Endothelial cell of umbilical vein (primary cell): ENCODE measurements around the gene SAP25. TPM values are rescaled to one million over a fixed set of nuclear protein-coding genes. Genes with fewer than 3 reads are reported as not detected.

Source experiments
- BruUV-seq: library from RNA; stranded (reverse); fragments of 400-500 nt; replicated peaks from 2 replicates; lab custom pipeline; 2021; lab: Mats Ljungman, UMichigan
- CTCF ChIA-PET: fragments of 300-600, 350-600 bp; sonication (Branson Sonifier 250); formaldehyde crosslinking; loops from one replicate; lab custom pipeline; 2021; ENCODE audit warnings: antibody characterized with exemption, inconsistent platforms; lab: Charles Lee
- POLR2A ChIA-PET: fragments of 300-600, 350-600 bp; sonication (Branson Sonifier 250); formaldehyde crosslinking; loops from one replicate; lab custom pipeline; 2021; ENCODE audit warnings: antibody characterized with exemption, inconsistent platforms; lab: Charles Lee
- DNase-seq: peaks from one replicate; pipeline ENCODE4 v3.0.0-alpha.2; 2011; ENCODE audit warnings: low read depth, low spot score
- FAIRE-seq: peaks from 2 replicates; lab custom pipeline; 2011; peaks lifted over from hg19 to GRCh38; lab: Jason Lieb, UNC
- H2AFZ ChIP-seq: 2 replicates; pipeline ENCODE4 v1.6.0; 2012; ENCODE audit warnings: low read depth, low read length, control low read depth, inconsistent platforms
- H3K27ac ChIP-seq: 2 replicates; pipeline ENCODE4 v1.5.1; 2011; ENCODE audit warnings: low read depth, mild to moderate bottlenecking, control low read depth, low read length, moderate library complexity; ENCODE audit not compliant: insufficient read depth
- H3K27me3 ChIP-seq, 2 experiments: 2 replicates each; pipeline versions ENCODE4 v1.6.0 to v1.6.1; 2011; ENCODE audit warnings: low read length in 2 of 2, mixed read lengths in 1 of 2; ENCODE audit not compliant: control insufficient read depth in 2 of 2, insufficient read depth in 2 of 2
- H3K36me3 ChIP-seq, 2 experiments: 2 replicates in 1 of 2; 3 replicates in 1 of 2; pipeline ENCODE4 v1.5.1; 2011; ENCODE audit warnings: low read length in 2 of 2, mild to moderate bottlenecking in 1 of 2, moderate library complexity in 1 of 2; ENCODE audit not compliant: control insufficient read depth in 2 of 2, insufficient read depth in 2 of 2; ENCODE audit errors: extremely low read depth in 1 of 2
- H3K4me1 ChIP-seq: 3 replicates; pipeline ENCODE4 v1.5.1; 2011; ENCODE audit warnings: mild to moderate bottlenecking, low read length; ENCODE audit not compliant: control insufficient read depth, insufficient read depth; ENCODE audit errors: extremely low read depth
- H3K4me2 ChIP-seq: 2 replicates; pipeline ENCODE4 v1.6.1; 2011; ENCODE audit warnings: low read length, control low read depth, mixed read lengths; ENCODE audit not compliant: insufficient read depth
- H3K4me3 ChIP-seq, 3 experiments: fragments of 200-600 bp in 1 of 3; sonication (generic), shearing (Covaris generic) in 1 of 3; replicated peaks in 1 of 3; 2 replicates each; pipeline ENCODE4 v1.5.1; 2011 to 2016; ENCODE audit warnings: control low read depth in 3 of 3, low read length in 3 of 3, mild to moderate bottlenecking in 2 of 3, inconsistent platforms in 1 of 3, low read depth in 1 of 3, moderate library complexity in 1 of 3; ENCODE audit not compliant: insufficient read depth in 1 of 3
- H3K79me2 ChIP-seq: 2 replicates; pipeline ENCODE4 v1.6.0; 2012; ENCODE audit warnings: low read length, inconsistent platforms; ENCODE audit not compliant: control insufficient read depth, insufficient read depth
- H3K9ac ChIP-seq: replicated peaks from 2 replicates; pipeline ENCODE3; 2011; ENCODE audit warnings: low read length, control low read depth; ENCODE audit not compliant: insufficient read depth; ENCODE audit errors: extremely low read depth
- H3K9me1 ChIP-seq: replicated peaks from 3 replicates; pipeline ENCODE4 v1.6.0; 2011; ENCODE audit warnings: mild to moderate bottlenecking, low read length; ENCODE audit not compliant: control insufficient read depth, insufficient read depth; ENCODE audit errors: extremely low read depth
- H3K9me3 ChIP-seq: replicated peaks from 2 replicates; pipeline ENCODE4 v1.5.1; 2012; ENCODE audit warnings: low read length, inconsistent platforms; ENCODE audit not compliant: control insufficient read depth, insufficient read depth
- H4K20me1 ChIP-seq: replicated peaks from 2 replicates; pipeline ENCODE3; 2011; ENCODE audit warnings: mild to moderate bottlenecking, low read length; ENCODE audit not compliant: control insufficient read depth, insufficient read depth; ENCODE audit errors: extremely low read depth
- CTCF ChIP-seq, 2 donors: IDR thresholded peaks; 1 replicate in 1 of 2; 2 replicates in 1 of 2; pipeline ENCODE4 v1.5.1; 2011; ENCODE audit warnings: low read length in 2 of 2, mild to moderate bottlenecking in 2 of 2, moderate library complexity in 2 of 2, control low read depth in 1 of 2, inconsistent platforms in 1 of 2, low read depth in 1 of 2; ENCODE audit not compliant: insufficient read depth in 1 of 2; ENCODE audit errors: extremely low read depth in 1 of 2
- EZH2 ChIP-seq: IDR thresholded peaks from 2 replicates; pipeline ENCODE4 v1.6.1; 2012; ENCODE audit warnings: borderline replicate concordance, low read depth, mild to moderate bottlenecking, moderate library complexity, low read length, inconsistent platforms; ENCODE audit not compliant: severe bottlenecking
- FOS ChIP-seq: IDR thresholded peaks from 2 replicates; pipeline ENCODE4 v1.6.1; 2011; ENCODE audit warnings: mild to moderate bottlenecking, low read length, moderate library complexity, borderline replicate concordance; ENCODE audit not compliant: insufficient read depth
- GATA2 ChIP-seq: IDR thresholded peaks from 2 replicates; pipeline ENCODE4 v1.7.0; 2011; ENCODE audit warnings: low read depth, mild to moderate bottlenecking, moderate library complexity, mixed read lengths, low read length; ENCODE audit not compliant: insufficient read length, insufficient read depth
- JUN ChIP-seq: IDR thresholded peaks from 2 replicates; pipeline ENCODE4 v1.6.1; 2011; ENCODE audit warnings: borderline replicate concordance, low read depth; ENCODE audit not compliant: insufficient read length, insufficient read depth
- MAX ChIP-seq: IDR thresholded peaks from 2 replicates; pipeline ENCODE4 v1.6.1; 2011; ENCODE audit not compliant: insufficient read depth, insufficient read length
- MYC ChIP-seq: IDR thresholded peaks from one replicate; pipeline ENCODE4 v1.6.1; 2011; ENCODE audit warnings: mild to moderate bottlenecking, low read depth, low read length
- POLR2A ChIP-seq: IDR thresholded peaks from 2 replicates; pipeline ENCODE4 v1.6.1; 2012; ENCODE audit warnings: low read depth, mild to moderate bottlenecking, control low read depth, low read length
- POLR2AphosphoS5 ChIP-seq: IDR thresholded peaks from 2 replicates; pipeline ENCODE4 v1.6.1; 2012; ENCODE audit warnings: low read depth, mild to moderate bottlenecking, control low read depth, low read length, moderate library complexity; ENCODE audit not compliant: insufficient read depth
- dilution Hi-C: fragments of 300-500 bp; cut with MboI; formaldehyde crosslinking; loops from one replicate; pipeline ENCODE4 v1.15.0; 2019; ENCODE audit warnings: low sequenced_read_pairs; ENCODE audit not compliant: extremely low pct_ligation_motif_present
- intact Hi-C: fragments of 100-400 bp; cut with micrococcal nuclease; formaldehyde crosslinking; loops from one replicate; pipeline ENCODE4 v1.10.0; 2022
- polyA plus RNA-seq, 4 experiments: library from polyadenylated mRNA; depleted of rRNA in 3 of 4; stranded (reverse) in 3 of 4; unstranded in 1 of 4; fragments of >200 nt; gene quantifications; 2 replicates each; pipeline versions ENCODE4 v1.2.1 to v1.2.3, GENCODE V29; 2011 to 2012; ENCODE audit warnings: missing spikeins in 1 of 4
- total RNA-seq: library from RNA; stranded (reverse); gene quantifications from 2 replicates; pipeline ENCODE4 v1.2.3, GENCODE V29; 2021

The SAP25 gene
- total and polyA plus RNA-seq, 2 donors (not counting 3 experiments of a cell fraction or from before 2014, with no cell fraction given): 3.2 TPM

GRCh38 chr7:100546926-100547800, 26.5 kb downstream of the SAP25 start:
- Histone ChIP-seq H3K79me2 (peaks cover 19% of the 10 kb centered on the region), H3K4me3 (peak overlapping the region in 1 of 3 experiments; percentile 20), H3K9me3 (no peaks in the 10 kb centered on the region), H2AFZ (no peak overlapping the region), H3K9me1 (no peaks in the 10 kb centered on the region), H3K4me1 (peaks cover 52% of the 10 kb centered on the region), H3K27ac (peak overlapping the region; percentile 94), H3K4me2 (peak overlapping the region; percentile 81), H3K36me3 (peaks cover 2 to 4% of the 10 kb centered on the region in 2 experiments), H3K9ac (peak overlapping the region; percentile 66), H4K20me1 (no peaks in the 10 kb centered on the region), H3K27me3 (no peaks in the 10 kb centered on the region)
- DNase-seq: peak; percentile 50
- FAIRE-seq: no peak
- POLR2A ChIA-PET: interaction anchor here (1.0 to 2.0 kb wide), 3 partner anchors 13 to 119 kb away, joined by 4 to 7 read pairs (median 6); partner anchors contain the start of gene ZCWPW1
- intact Hi-C loops (loop anchor here (1.0 kb wide), 3 partner anchors 9 to 118 kb away; partner anchors contain the start of genes MEPCE and TSC22D4), dilution Hi-C loops (no loop called here)
- BruUV-seq: TSS peak; percentile 39
- TF ChIP-seq EZH2: no peak
- TF ChIP-seq POLR2A: no peak
- TF ChIP-seq MYC: no peak
- no peak for TF ChIP-seq GATA2
- TF ChIP-seq FOS: no peak
- TF ChIP-seq MAX: no peak
- TF ChIP-seq JUN: no peak
- TF ChIP-seq POLR2AphosphoS5: no peak
- TF ChIP-seq CTCF (IDR thresholded peaks at IDR 0.05; ENCODE audit: extremely low read depth in 1 of 2, insufficient read depth in 1 of 2, low read depth in 1 of 2, low read length in 2 of 2): no peak
- CTCF ChIA-PET: interaction anchor here (0.8 to 3.4 kb wide), 7 partner anchors 8 to 77 kb away, joined by 3 to 35 read pairs (median 5); partner anchors contain the start of genes AGFG2 and NYAP1
